ENCODE results near the gene SLC38A10.

The SLC38A10 gene

DNA sequence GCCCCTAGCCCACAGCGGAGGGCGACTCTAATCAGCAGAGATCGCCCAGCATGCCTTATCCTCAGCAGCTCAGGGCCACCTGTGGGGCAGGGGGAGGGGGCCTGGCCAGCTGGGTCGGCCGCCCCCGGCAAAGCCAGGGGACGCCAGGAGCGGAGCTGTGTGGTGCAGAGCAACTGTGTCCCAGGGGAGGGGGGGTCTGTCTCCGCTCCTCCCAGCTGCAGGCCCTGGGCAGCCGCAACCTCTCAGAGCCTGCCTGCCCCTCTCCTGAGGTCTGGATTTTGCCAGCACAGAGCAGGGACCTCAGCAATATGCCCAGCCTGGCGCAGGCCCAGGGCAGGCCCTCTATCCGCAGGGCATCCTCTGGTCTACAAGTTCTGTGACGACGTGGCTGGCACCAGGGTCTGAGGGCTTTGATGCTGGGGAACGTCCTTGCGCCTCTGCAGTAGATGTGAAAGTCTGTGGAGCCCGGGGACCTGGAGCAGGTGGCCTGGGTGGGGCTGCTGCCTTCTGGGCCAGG is 36.5 kb upstream of the SLC38A10 start:
- no peak overlapping the region for H3K4me3 ChIP-seq (ENCODE audit: low read depth, low read length)
- no peak for DNase-seq (ENCODE audit: low read depth, low spot score)
- ChIA-PET CTCF (no interaction called here), POLR2A (no interaction called here)
- TF ChIP-seq, protein P1, sequence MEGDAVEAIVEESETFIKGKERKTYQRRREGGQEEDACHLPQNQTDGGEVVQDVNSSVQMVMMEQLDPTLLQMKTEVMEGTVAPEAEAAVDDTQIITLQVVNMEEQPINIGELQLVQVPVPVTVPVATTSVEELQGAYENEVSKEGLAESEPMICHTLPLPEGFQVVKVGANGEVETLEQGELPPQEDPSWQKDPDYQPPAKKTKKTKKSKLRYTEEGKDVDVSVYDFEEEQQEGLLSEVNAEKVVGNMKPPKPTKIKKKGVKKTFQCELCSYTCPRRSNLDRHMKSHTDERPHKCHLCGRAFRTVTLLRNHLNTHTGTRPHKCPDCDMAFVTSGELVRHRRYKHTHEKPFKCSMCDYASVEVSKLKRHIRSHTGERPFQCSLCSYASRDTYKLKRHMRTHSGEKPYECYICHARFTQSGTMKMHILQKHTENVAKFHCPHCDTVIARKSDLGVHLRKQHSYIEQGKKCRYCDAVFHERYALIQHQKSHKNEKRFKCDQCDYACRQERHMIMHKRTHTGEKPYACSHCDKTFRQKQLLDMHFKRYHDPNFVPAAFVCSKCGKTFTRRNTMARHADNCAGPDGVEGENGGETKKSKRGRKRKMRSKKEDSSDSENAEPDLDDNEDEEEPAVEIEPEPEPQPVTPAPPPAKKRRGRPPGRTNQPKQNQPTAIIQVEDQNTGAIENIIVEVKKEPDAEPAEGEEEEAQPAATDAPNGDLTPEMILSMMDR (IDR thresholded peaks at IDR 0.05; ENCODE audit: insufficient read depth, low read length, missing control alignments), result no peak

DNA sequence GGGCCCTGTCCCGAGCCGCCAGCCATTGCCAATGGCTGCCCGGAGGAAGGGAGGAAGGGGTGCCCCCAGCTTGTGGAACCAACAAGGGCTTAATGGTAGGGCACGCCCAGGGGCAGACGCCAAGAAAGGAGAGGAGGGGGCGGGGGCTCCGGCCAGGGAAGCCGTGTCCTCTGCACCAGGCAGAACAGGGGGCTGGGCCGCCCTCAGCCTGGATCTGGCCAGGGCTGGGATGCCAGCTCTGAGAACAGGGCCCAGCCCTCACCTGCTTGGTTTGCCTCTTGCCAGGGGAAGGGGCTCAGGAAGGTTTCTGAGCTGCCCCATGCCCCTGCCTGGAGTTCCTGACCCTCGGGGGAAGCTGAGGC is 35.8 kb upstream of the SLC38A10 start:
- POLR2A ChIA-PET, result no interaction called here

DNA sequence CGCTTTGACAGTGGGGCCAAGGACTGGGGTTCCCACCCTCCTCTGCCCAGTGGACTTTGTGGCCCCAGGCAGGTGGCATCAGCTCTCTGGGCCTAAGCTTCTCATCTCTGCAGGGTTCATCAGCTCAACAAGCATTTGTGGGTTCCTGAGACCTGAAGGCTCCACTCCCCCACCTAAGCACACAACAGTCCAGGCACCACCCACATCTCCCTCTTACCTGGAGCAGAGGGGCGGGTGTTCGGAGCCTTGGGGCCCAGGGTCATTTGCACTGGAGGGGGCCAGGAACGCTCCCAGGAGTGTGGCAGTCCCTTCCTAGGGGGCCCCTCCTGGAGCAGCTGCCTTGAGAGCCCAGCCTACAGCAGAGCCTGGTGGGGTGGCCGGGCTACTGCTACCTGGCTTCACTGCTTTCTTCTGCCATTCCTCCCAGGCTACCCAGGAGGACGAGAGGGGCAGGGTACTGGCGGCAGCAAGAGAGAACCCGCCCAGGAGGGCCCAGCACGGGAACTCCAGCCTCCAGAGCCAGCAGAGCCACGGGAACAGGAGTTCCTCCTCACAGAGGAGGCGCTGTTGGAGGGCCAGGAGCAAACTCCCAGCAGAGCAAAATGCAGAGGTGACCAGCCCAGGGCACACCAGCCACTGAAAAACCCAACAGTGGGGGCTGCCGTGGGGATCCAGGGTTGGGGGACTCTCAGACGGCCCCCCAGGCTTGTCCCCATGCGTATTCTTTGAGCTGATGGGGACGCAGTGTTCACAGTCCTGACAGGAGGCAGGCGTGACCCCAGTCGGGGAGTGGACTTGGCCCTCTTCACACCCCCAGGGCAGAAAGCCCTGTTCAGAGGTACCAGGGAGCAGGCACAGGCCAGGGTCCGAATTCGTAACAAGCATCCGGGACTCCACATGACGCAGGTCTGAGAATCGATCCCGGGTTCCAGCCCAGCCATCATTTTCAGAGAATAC is 35.1 kb upstream of the SLC38A10 start:
- H3K4me3 ChIP-seq (ENCODE audit: low read depth, low read length), result no peak overlapping the region
- POLR2A ChIA-PET, result no interaction called here

More for the DNA sequence above, 35.8 kb upstream of the SLC38A10 start:
- DNase-seq (ENCODE audit: low read depth, low spot score), result no peak
- no peak overlapping the region for H3K4me3 ChIP-seq (ENCODE audit: low read depth, low read length)
- CTCF ChIA-PET, result interaction anchor here (1.0 kb wide), 1 partner anchor 154 kb away, joined by 3 read pairs; no protein-coding TSS in a partner anchor
- TF ChIP-seq, protein P1 (IDR thresholded peaks at IDR 0.05; ENCODE audit: insufficient read depth, low read length, missing control alignments), result no peak

DNA sequence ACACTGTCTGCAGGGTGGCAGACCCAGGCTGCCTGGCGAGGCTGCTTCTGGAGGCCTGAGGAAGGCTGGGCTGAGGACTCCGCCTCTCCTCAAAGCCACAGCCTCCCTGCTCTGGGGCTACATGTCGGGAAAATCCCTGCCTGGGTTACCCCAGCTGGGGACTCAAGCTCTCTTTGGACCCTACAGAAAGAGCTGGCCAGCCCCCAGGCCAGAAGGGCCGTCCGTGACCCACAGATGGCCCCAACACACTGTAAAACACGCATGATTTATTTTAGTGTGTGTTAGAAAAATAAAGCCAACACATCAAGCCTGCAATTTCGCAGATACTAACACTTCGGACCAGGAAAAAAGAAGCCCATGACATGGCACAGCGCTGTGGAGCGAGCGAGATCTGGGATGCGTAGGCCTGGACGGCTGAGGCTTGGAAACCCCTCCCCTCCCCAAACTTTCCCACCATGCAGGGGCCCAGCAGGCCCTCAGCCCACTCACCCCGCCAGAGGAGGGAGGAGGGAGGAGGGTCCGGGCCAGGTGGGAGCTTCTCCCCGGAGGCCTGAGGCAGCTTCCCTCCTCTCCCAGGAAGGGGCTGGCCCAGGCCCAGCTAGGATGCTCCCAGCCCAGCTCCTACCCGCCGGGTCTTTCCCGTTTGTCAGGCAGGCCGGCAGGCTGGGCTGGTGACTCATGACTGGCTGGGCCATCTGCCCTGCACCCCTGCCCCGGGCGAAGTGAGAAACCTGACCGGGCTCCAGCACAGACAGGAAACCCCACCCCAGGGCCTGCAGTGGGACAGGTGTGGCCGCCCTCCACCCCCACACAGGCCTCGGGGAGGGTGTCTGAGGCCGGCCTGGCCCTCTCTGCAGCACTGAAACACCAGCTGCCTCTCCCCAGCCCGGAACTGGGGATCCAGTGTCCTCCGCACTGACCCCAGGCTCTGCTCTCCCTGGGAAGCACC is 34.1 kb upstream of the SLC38A10 start:
- peak; percentile 56 for DNase-seq (ENCODE audit: low read depth, low spot score)
- no peak overlapping the region for H3K4me3 ChIP-seq (ENCODE audit: low read depth, low read length)
- TF ChIP-seq, protein P1 (IDR thresholded peaks at IDR 0.05; ENCODE audit: insufficient read depth, low read length, missing control alignments), result no peak
- ChIA-PET CTCF (interaction anchor here (0.7 to 1.8 kb wide), 5 partner anchors 20 to 155 kb away, joined by 3 to 6 read pairs (median 3); no protein-coding TSS in a partner anchor), POLR2A (interaction anchor here (0.7 to 0.8 kb wide), 2 partner anchors 16 to 63 kb away, joined by 4 read pairs; no protein-coding TSS in a partner anchor)

More for the DNA sequence above, 35.1 kb upstream of the SLC38A10 start:
- DNase-seq (ENCODE audit: low read depth, low spot score), result no peak
- CTCF ChIA-PET, result interaction anchor here (0.7 to 1.8 kb wide), 6 partner anchors 21 to 155 kb away, joined by 3 to 6 read pairs (median 3); no protein-coding TSS in a partner anchor
- TF ChIP-seq, protein P1 (IDR thresholded peaks at IDR 0.05; ENCODE audit: insufficient read depth, low read length, missing control alignments), result no peak

DNA sequence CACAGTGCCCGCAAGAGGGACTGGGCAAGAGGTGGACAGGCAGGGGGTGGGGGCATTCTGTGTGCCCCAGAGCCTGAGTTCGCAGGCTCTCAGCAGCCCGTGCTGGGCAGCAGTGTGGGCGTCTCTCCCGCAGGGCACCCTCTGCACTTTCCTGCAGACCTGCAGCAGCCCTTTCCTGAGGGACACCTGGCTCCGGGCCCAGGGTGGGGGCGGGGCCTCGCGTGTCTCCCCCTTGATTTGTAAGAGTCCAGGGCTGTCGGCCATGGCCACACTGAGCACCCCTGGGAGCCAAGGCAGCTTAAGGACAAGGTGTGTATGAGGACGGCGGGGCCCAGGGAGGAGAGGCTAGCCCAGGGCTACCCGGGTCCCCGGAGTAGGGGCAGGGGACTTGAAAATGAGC is 33.4 kb upstream of the SLC38A10 start:
- ChIA-PET CTCF (interaction anchor here (1.0 to 1.8 kb wide), 2 partner anchors 8 to 156 kb away, joined by 3 to 6 read pairs; no protein-coding TSS in a partner anchor), POLR2A (no interaction called here)
- DNase-seq (ENCODE audit: low read depth, low spot score), result no peak
- TF ChIP-seq, protein P1 (IDR thresholded peaks at IDR 0.05; ENCODE audit: insufficient read depth, low read length, missing control alignments), result no peak
- no peak overlapping the region for H3K4me3 ChIP-seq (ENCODE audit: low read depth, low read length)

Measured in AG04449 (cell line).